ENCODE data around the gene TMEM130. TPM values are rescaled to one million over a fixed set of nuclear protein-coding genes. Genes with fewer than 3 reads are reported as not detected.

Gene TMEM130, protein sequence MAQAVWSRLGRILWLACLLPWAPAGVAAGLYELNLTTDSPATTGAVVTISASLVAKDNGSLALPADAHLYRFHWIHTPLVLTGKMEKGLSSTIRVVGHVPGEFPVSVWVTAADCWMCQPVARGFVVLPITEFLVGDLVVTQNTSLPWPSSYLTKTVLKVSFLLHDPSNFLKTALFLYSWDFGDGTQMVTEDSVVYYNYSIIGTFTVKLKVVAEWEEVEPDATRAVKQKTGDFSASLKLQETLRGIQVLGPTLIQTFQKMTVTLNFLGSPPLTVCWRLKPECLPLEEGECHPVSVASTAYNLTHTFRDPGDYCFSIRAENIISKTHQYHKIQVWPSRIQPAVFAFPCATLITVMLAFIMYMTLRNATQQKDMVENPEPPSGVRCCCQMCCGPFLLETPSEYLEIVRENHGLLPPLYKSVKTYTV
- total RNA-seq (2014; rRNA removed; shearing (Covaris generic)): not detected in 2 replicates
- polyA plus RNA-seq (2015; cell fraction: cytosol; rRNA removed): 0.42 TPM in 1 of 2 replicates, not detected in the other
- polyA plus RNA-seq (2015; cell fraction: nucleus; rRNA removed): not detected in 2 replicates

- DNase-seq (ENCODE audit: low read depth): no peak
These were observed at the start of gene TMEM130 for GRCh38 chr7:98869597-98870120. TSS of gene TMEM130 (minus strand) at chr7:98870014. CDS start at chr7:98869861, 153 bp downstream.

GRCh38 chr7:98917331-98917730 lies 47.5 kb upstream of the TMEM130 start:
- DNase-seq (ENCODE audit: low read depth): no peak

GRCh38 chr7:98913612-98914011 lies 43.8 kb upstream of the TMEM130 start:
- peak; percentile 6 for DNase-seq (ENCODE audit: low read depth)

DNA sequence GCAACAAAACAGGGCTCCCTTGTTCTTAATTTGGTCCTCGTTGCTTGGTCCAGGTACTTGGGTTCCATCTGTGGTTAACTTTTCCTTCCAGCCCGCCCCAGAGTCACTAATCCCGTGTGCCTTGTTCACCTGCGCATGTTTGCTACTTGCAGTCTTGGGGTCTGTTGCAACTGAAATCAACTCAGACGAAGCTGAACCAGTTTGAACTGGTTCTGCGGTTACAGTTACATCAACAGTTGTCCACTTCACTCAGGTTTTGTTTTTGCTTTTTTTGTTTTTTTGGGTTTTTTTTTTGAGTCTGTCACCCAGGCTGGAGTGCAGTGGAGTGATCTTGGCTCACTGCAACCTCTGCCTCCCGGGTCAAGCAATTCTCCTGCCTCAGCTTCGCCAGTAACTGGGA lies 43.2 kb upstream of the TMEM130 start:
- DNase-seq (ENCODE audit: low read depth): no peak

GRCh38 chr7:98911916-98912315 lies 42.1 kb upstream of the TMEM130 start:
- DNase-seq (ENCODE audit: low read depth): no peak

DNA sequence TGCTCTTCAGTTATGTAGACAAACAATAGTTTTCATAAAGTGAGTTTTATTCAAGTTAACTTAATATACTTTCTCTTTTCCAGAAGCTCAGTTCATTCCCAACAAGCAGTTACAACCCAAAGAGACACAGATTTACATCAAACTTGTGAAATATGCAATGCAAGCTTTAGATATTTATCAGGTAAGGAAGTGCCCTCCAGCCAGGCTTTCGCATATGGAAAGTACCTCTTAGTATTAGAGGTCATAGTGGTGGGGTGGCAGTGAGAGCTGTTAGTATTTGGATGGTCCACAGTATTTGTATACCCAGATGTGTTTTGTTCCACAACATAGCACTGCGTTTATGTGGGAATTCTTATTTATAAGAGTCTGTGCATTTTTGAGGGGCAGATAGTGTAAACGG lies 40.6 kb upstream of the TMEM130 start:
- no peak for DNase-seq (ENCODE audit: low read depth)

GRCh38 chr7:98909487-98909886 lies 39.7 kb upstream of the TMEM130 start:
- no peak for DNase-seq (ENCODE audit: low read depth)

GRCh38 chr7:98908585-98908984 lies 38.8 kb upstream of the TMEM130 start:
- no peak for DNase-seq (ENCODE audit: low read depth)

GRCh38 chr7:98907570-98907969 lies 37.8 kb upstream of the TMEM130 start:
- DNase-seq (ENCODE audit: low read depth): no peak

GRCh38 chr7:98903246-98903645 lies 33.4 kb upstream of the TMEM130 start:
- no peak for DNase-seq (ENCODE audit: low read depth)

DNA sequence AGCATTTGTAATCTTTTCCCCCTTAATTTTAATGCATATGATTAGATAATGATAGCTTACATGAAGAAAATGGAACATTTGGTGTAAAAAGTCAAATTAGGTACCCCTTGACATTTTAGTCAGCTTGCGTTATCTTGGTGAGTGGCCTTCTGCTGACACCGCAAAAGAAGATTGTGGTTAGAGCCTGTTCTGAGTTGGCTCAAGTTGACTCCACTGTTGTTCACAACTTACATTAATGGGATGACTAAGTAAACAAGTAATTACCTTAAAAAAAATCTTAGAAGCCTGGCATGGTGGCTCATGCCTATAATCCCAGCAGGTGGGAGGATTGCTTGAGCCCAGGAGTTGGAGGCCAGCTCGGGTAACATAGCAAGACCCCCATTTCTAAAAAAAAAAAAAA lies 32.7 kb upstream of the TMEM130 start:
- DNase-seq (ENCODE audit: low read depth): no peak

- DNase-seq (ENCODE audit: low read depth): no peak
These were observed 31.0 kb upstream of the TMEM130 start for GRCh38 chr7:98900815-98901214.

DNA sequence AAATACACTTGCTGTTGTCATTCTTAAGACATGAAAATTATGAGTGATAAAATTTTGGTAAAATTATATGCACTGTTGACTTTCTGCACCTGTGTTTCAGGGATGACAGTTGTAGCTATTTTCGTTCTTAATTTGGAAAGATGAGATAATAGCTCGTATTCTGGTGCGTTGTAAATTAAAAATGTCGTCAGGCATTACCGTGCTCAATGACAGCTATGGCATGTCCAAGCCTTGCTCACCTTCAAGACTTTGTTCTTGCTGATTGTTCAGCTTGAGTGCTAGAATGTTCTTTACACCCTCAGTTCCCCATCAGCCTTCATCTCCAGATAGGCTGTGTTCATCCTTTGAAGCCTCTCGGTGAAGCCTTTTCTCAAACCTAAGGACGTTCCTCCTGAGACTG lies 30.0 kb upstream of the TMEM130 start:
- no peak for DNase-seq (ENCODE audit: low read depth)

DNA sequence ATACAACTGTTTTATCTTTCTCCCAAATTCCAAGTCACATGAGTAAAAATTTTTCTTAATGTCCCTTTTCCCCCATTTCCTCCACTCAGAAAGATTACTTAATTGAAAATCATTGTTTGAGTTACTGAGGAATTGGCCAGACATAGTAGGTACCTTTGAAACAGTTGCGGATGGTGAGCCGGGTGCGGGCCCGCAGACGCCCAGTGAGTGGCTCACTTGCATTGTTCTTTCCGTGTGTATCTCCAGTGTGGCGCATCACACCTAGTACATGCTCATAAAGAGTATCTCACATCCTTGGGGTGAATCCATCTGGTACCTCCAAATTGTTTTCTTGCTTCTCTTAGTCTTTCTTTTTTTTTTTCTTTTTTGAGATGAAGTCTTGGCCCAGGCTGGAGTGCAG lies 22.8 kb upstream of the TMEM130 start:
- no peak for DNase-seq (ENCODE audit: low read depth)

DNA sequence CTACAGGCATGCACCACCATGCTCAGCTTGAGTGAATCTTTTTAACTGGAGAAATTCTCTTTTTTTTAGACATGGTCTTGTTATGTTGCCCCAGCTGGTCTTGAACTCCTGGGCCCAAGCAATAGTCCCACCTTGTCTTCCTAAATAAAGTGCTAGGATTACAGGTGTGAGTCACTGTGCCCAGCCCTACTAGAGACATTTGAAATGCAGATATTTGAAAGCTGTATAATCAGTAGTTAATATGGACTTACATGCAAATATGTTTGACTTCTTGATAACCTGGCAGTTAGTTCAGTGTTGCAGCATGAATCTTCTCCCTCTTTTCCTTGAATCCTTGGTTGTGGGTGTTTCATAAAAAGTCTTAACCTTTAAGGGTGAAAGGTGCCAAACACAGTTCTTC lies 17.2 kb upstream of the TMEM130 start:
- no peak for DNase-seq (ENCODE audit: low read depth)

DNA sequence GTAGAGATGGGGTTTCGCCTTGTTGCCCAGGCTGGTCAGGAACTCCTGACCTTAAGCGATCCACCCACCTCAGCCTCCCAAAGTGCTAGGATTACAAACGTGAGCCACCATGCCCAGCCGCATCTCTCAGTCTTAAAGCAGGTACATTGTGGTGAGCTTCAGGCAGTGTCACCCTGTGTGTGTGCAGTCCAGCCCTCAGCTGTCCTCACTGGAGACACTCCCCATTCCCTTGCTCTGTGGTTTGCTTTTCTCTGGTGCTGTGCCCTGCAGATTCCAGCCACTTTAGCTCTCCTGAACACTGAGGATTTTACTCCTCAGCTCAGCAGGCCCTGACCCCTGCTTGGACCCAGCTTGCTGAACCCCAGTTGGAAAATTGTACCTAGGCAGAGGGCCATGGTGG lies 14.6 kb upstream of the TMEM130 start:
- DNase-seq (ENCODE audit: low read depth): no peak

- DNase-seq (ENCODE audit: low read depth): no peak
These were observed 11.9 kb upstream of the TMEM130 start for GRCh38 chr7:98881561-98882315.

DNA sequence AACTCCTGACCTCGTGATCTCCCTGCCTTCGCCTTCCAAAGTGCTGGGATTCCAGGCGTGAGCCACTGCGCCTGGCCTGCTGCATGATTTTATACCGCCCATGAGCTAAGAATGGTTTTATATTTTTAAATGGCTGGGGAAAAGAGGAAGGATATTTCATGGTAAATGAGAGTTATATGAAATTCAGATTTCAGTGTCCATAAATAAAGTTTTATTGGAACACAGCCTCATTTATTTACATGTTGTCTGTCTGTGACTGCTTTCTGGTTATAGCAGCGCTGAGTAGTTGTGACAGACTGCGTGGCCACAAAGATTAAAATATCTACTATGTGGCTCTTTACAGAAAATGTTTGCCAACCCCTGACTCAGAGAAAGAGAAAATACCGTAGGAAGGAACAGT lies 10.7 kb upstream of the TMEM130 start:
- no peak for DNase-seq (ENCODE audit: low read depth)

- DNase-seq (ENCODE audit: low read depth): no peak
These were observed 10.1 kb upstream of the TMEM130 start for GRCh38 chr7:98879979-98880315.

DNA sequence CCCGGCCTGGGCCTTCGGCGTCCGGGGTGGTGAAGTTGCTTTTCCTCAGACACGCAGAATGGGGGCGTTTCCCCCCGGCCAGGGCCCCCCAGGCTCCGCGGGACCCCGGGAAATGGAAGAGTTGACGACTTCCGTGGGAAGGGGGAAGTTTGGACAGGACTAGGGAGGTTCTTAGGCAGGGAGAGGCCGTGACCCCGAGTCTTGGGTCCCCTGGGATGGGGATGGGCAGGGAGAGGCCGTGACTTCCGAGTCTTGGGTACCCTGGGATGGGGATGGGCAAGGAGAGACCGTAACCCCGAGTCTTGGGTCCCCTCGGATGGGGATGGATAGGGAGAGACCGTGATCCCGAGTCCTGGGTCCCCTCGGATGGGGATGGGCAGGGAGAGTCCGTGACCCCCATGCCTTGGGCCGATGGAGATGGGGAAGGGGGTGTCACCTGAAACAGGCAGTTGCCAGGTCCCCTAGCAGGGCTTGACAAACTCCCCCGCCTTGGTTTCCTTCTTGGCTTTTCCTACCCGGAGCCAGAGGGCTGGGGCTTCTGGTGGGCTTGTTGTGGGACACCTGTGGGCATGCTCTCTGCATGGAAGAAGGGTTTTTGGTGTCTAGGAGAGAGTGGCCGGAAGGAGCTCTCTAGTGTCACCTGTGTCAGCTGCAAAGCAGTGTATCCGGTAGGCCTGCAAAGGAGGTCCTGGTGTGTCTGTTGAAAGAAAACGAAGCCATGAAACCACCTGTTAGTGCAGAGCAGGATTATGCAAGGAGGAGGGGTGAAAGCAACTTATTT lies 9.6 kb upstream of the TMEM130 start:
- DNase-seq (ENCODE audit: low read depth): peak; percentile 23

DNA sequence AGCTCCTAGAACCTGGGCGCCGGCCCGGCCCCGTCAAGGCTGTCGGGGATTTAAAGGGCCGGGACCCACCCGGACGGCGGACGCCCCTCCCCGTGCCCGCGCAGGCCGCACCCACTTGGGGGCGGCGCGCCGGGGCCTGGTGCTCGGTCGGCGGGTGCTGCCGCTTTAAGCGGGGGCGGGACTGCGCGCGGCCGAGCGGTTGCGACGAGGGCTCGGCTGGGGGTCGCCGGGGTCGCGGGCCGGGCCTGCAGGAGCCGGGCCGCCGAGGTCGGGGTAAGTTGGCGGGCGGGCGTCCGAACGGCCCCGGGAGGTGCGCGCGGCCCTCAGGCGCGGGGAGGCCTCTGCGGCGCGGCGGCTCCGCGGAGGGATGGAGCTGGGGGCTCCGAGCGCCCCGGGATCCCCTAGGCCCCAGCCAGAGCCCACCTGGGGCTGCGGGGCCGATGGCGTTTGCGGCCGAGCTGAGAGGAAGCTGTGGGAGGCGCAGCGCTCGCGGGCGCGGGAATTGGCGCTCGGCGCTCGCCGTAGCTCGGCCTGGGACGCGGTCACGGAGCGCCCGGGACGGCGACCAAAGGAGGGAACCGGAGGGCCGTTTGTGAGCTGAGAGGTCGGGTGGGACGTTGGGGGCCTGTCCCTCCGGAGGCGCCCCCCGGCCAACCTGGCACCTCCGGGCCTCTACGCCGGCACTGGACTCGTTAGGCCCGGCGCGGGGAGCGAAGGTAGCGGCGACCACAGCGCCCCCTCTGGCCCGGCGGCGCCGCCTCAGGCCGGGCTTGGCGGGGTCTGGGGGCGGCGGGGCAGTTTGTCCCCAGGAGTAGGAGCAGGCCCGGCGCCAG lies 8.8 kb upstream of the TMEM130 start, which contains the start of gene TRRAP:
TRRAP (plus strand) TSS at position 168 of the 833 bp plus-strand sequence. CDS start 2,619 bp downstream, outside the sequence.
- DNase-seq (ENCODE audit: low read depth): peak; percentile 51
